GM19372 (cell line): ENCODE results near the gene BCAP31.
A peak's percentile ranks its signal among the peaks of the same experiment; 100 is the strongest.
"Not testable (repeated sequence)": the region's sequence is repeated elsewhere in the genome, so short reads cannot be mapped to it uniquely, and the experiment has no call there.

Experiments used
- ATAC-seq: cut with Tn5 transposase; IDR thresholded peaks from one replicate; pipeline ENCODE4 v1.9.1; 2021; ENCODE audit warnings: mild to moderate bottlenecking, low read depth, moderate library complexity; ENCODE audit not compliant: unreplicated experiment

BCAP31 gene

DNA sequence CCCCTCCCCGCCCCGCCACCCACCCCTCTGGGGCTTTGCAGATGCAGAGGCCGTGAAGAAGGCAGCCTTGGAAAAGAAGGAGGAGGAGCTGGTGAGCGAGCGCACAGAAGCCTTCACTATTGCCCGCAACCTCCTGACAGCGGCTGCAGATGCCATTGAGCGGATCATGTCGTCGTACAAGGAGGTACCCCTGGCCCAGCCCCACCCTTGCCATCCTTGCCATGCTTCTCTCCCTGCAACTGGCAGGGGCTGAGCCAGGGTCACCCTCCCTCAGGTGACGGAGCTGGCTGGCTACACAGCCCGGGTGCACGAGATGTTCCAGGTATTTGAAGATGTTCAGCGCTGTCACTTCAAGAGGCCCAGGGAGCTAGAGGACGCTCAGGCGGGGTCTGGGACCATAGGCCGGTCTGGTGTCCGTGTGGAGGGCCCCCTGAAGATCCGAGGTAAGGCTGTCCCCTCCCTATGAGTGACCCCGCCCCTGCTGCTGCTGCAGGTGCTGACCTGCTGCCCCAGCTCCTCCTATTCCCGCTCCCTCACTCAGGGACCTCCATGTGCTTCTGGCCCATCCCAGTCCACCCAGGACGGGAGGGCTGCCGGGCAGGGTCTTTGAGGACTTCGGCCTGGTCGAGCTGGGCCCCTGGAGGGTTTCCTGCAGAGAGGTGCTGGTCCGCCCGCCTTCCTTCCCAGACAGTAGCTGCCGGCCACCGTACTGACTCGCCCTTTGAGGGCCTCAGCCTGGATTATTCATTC lies 12.1 kb upstream of the BCAP31 start:
- ATAC-seq: no peak

DNA sequence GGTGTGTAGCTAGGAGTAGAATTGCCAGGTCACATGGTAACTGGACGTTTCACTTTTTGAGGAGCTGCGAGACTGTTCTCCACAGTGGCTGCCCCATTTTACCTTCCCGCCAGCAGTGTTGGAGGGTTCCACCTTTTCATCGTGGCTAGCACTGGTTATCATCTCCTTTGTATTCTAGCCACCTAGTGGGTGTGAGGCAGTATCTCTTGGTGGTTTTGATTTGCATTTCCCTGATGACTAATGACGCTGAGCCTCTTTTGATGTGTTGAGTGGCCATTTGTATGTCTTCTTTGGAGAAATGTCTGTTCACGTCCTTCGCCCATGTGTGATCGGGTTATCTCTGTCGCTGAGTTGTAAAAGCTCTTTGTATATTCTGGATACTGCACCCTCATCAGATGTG lies 11.1 kb upstream of the BCAP31 start:
- no peak for ATAC-seq

GRCh38 chrX:153734871-153735270 lies 10.7 kb upstream of the BCAP31 start:
- ATAC-seq: no peak

GRCh38 chrX:153733651-153734240 lies 9.6 kb upstream of the BCAP31 start:
- ATAC-seq: no peak

DNA sequence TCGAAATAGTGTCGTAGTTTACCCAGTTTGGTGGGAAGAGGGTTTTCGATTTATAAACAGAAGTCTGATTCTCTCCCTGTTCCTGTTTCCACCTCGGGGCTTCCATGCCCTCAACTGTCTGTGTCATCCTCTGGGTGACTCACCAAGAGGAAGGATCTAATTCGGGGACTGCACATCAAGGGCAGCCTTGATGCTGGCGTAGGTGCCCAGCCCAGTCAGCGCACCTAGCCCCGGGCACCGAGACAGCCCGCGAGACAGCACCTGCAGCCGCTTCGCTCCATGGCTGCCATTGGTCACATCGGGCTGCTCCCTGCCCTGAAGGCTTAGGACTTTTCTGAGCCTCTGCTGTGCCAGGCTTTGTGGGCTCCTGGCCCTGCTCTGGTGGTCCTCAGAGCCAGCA lies 8.2 kb upstream of the BCAP31 start:
- no peak for ATAC-seq

DNA sequence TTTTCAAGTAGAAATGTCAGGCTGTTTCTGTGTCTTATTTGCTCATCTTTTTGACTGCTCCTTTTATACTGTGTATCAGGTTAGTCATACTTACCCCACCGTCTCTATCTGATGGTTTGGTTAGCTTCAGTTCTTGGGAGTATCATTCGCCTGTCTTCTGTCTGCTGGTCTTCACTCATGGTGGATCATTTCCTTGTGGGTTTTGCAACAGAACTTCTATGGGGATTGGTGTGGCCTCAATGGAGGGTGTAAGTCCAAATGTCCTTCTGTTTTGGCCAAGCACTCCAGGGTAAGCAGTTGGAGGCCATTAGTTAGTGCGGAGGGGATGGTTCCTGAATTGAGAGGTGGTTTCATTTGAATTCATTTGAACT lies 7.6 kb upstream of the BCAP31 start:
- no peak for ATAC-seq

- ATAC-seq: no peak
Measured at GRCh38 chrX:153731117-153731844, 7.1 kb upstream of the BCAP31 start.

DNA sequence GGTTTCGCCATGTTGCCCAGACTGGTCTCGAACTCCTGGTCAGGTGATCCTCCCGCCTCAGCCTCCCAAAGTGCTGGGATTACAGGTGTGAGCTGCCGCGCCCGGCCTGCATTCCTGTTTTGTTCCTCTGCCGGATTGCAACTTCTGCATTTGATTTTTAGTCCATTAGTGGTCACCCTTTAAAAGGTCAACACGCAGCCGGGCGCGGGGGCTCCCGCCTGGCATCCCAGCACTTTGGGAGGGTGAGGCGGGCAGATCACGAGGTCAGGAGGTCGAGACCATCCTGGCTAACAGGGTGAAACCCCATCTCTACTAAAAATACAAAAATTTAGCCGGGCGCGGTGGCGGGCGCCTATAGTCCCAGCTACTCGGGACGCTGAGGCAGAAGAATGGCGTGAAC lies 5.9 kb upstream of the BCAP31 start:
- not testable (repeated sequence) for ATAC-seq

GRCh38 chrX:153728951-153729631 lies 4.9 kb upstream of the BCAP31 start:
- no peak for ATAC-seq

DNA sequence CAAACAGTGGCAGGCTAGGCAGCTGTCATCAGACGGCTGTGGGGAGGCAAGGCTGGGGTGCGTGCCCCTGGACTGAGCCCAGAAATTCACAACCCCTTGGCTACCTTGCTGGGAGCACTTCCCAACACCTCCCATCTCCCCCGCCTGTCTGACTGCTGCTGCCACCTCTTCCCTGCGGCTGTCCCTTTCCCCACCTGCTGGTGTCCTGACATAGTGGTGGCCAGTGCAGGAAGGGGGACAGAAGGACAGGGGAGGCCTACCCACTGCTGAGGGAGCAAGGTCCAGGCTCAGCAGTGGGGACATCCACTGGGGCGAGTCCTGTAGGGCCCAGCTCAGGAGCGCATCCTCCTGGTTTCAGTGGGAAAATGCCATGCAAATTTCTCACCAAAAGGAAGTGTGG lies 3.9 kb upstream of the BCAP31 start:
- no peak for ATAC-seq

- no peak for ATAC-seq
Measured at GRCh38 chrX:153727123-153727931, 3.1 kb upstream of the BCAP31 start.

DNA sequence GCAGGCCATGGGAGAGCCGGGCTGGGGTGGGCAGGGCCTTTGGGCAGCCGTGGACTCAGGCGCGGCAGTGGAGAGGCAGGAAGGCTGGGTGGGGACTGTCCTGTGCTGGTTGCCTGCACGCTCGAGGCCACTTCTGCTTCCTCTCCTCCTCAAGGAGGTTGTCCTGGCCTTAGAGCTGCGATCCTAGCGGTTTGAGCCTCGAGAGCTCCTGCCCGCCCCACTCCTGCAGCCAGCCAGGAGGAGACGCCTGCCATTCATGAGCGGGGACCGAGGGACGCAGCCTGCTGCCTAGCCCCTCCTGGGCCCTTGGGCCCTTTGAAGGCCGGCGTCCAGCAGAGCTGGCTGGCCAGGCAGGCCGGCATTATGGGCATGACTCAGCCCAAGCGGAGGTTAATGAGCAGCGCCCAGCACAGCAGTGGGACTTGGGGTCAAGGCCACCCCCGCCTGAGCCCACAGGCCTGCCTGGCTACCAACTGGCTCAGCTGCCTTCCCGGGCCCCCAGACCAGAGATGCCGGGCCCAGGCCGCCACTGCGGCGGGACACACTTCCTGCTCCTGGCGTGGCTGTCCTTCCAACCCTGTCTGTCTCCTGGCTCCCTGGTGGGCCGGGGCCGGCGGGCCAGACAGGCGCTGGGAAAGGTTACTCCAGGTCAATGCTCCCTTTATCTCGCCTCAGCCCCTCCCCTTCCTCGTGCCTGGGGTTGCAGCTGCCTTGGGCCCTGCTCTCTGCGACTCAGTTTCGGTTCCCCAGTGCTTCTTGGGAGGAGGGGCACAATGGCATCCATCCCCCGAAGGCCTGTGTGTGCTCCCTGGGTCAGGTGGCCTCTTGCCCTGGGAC lies 2.3 kb upstream of the BCAP31 start:
- ATAC-seq: peak; percentile 33

GRCh38 chrX:153725832-153726285 lies 1.7 kb upstream of the BCAP31 start:
- no peak for ATAC-seq

DNA sequence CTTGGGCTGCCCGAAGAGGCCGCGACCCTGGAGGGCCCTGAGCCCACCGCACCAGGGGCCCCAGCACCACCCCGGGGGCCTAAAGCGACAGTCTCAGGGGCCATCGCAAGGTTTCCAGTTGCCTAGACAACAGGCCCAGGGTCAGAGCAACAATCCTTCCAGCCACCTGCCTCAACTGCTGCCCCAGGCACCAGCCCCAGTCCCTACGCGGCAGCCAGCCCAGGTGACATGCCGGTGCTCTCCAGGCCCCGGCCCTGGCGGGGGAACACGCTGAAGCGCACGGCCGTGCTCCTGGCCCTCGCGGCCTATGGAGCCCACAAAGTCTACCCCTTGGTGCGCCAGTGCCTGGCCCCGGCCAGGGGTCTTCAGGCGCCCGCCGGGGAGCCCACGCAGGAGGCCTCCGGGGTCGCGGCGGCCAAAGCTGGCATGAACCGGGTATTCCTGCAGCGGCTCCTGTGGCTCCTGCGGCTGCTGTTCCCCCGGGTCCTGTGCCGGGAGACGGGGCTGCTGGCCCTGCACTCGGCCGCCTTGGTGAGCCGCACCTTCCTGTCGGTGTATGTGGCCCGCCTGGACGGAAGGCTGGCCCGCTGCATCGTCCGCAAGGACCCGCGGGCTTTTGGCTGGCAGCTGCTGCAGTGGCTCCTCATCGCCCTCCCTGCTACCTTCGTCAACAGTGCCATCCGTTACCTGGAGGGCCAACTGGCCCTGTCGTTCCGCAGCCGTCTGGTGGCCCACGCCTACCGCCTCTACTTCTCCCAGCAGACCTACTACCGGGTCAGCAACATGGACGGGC lies 1.0 kb upstream of the BCAP31 start:
- ATAC-seq: no peak

- ATAC-seq: peak; percentile 15
Measured at GRCh38 chrX:153723351-153724251, 586 bp downstream of the BCAP31 start.

DNA sequence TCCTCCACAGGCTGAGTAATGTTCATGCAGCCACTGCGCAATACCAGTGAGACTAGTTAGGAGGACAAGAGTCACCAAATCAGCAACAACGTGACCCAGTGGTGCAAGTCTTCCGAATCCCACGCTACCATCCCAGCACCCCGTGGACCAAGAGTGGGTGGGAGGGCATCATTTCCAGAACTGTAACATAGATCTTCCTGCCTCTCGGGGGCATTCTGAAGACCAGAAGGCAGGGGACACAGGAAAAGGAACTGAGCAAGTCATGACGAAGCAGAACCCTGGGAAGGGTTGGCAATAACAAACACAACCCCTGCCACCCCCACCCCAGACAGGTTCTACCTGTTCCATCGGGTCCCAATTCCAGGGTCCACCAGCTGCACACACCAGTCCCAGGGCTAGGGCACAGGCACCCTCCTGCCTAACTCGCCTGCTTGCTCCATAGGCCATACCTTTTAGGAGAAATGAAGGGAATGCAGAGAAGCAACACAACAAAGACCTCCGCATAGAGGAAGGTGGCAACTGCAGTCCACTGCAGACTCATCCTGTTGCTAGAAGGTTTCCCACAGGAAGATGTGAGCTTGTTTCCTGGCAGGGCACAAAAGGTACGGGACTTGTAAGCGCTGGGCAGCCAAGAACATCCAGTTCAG lies 1.4 kb downstream of the BCAP31 start:
- no peak for ATAC-seq

- no peak for ATAC-seq
Measured at GRCh38 chrX:153719701-153720100, 4.5 kb downstream of the BCAP31 start.
